HT-29 (cell line): Measurements from ENCODE around the gene FMC1. TPM values are rescaled to one million over a fixed set of nuclear protein-coding genes. Genes with fewer than 3 reads are reported as not detected.
"Not testable (repeated sequence)": the region's sequence is repeated elsewhere in the genome, so short reads cannot be mapped to it uniquely, and the experiment has no call there.

Experiments
- DNase-seq: peaks from one replicate; pipeline ENCODE4 v3.0.0-alpha.2; 2015; ENCODE audit warnings: low spot score
- total RNA-seq: library from RNA; depleted of rRNA; stranded (reverse); fragments of >200 nt; shearing (Covaris generic); gene quantifications from 2 replicates; pipeline ENCODE4 v1.2.3, GENCODE V29; 2014; rRNA removed

The FMC1 gene, protein sequence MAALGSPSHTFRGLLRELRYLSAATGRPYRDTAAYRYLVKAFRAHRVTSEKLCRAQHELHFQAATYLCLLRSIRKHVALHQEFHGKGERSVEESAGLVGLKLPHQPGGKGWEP
- 16.5 and 19.4 TPM in 2 replicates for total RNA-seq

DNA sequence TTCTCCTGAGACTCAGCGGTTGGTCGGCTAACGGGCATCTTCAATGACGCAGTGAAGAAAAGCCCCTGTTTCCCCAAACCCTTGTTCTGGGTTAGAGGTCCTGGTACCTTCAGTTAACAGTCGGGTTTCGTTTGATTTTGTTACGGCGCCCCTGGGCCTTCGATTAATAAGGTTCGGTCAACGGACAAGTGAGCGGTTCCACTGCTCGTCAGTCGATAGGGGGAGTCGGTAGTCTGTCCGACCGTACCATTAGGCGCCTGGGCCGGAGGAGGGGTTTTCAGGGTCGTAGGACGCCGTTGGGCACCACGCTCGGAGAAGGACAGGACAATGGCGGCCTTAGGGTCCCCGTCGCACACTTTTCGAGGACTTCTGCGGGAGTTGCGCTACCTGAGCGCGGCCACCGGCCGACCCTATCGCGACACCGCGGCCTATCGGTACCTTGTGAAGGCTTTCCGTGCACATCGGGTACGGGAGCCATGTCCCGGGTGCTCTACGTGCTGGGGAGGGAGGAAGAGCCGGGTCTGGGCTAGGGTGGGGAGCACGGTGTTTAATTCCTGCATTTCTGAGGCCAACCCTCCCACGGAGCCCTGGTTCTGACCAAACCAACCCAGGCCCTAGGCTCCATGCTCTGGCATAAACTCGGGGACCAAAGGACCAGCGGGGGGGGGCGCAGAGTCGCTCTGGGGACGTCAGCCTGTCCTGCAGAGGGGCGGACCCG is at the start of gene FMC1:
Gene FMC1 (plus strand): TSS at position 280 of the 718 bp plus-strand sequence. CDS start 48 bp downstream, at position 328.
- peak; percentile 98 for DNase-seq

DNA sequence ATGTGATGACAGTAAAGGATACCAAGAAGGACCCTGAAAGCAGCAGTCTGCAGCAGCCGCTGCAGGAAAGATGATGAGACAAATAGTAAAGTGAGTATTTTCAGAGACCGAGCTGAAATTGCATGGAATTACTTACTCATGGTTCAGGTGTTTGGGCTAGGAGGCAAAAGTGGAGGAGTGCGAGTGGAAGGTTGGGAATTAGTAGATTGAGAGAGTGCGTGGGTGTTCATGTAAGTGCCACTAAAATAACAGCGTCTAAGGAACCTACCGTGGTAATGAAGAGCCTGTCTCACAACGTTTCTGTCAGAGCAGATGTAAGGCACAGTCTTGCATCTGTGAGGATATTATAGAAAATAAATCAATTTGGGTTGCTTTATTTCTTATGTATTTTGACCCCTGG is 48.3 kb upstream of the FMC1 start:
- DNase-seq, result no peak

DNA sequence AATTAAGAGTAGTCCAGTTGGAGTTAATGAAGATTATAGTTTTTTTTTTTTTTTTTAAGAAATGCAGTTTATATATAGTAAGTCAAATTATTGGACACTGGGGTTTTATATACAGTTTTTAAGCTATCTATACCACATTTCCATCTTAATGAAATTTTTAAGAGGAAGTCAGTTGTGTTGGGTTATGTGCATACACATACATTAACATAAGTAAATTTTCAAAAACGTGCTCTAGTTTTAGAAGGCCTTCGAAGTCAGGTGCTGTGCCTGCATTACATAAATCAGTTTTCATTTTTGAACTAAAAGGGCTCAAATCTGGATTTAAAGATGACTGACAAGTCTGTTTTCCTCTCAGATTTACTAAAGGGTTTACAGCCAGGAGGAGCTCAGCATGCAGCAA is 47.6 kb upstream of the FMC1 start:
- no peak for DNase-seq

DNA sequence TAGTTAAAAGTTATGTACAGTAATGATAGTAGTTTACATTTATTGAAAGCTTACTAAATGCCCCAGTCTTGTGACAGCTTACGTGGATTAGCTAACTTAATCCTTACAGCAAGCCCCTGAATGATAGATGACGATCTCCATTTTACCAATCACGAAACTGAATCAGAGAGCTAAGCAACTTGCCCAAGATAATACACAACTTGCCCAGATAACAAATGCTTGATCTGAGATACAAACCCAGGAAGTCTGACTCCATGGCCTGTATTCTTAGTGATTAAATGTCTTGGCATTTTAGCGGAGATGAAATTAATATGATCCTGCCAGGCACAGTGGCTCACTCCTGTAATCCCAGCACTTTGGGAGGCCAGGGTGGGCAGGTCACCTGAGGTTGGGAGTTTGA is 46.9 kb upstream of the FMC1 start:
- no peak for DNase-seq

DNA sequence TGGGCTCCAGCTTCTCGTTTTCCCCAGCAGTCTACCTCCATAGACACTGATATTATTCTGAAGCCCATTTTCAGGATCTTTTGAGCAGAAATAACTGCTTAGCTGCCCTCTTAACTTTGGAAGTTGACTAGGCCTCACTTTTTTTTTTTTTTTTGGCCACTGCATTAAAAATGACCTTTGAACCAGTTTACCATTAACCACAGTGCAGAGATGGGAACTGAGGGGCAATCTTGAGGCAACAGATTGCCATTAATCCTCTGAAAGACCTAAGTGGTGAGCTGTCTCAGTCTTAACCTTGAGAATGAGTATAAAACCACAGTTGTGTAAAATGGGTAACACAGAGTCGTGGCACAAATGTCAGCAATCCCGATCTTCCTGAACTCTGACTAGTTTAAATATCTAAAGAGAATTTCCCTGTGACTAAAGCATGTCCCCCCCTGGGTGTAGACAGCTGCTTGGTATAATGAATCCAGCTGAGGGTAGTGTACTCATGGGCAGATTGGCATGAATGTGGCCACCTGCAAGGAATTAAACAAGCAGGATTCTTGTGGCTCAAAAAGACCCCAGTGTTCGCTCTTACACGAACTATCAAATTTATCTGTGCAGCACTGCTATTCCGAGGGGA is 46.1 kb upstream of the FMC1 start:
- no peak for DNase-seq

DNA sequence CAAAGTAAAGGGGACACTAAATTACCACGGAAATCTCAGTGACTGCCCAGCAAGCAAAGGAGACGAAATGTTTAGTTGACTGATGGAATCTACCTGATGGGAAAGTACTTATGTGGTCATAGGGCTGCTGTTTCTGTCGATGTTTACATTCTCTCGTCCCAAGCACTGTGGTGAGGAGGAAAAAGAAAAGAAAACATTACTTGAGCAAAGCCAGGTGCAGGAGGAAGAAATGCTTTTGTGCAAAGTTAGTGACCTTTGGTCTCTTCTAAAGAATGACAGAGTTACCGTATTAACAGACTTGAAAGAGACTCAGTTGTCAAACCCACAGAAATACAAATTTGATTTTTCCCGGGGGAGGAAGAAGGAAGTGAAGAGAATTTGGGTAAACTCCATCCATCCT is 43.3 kb upstream of the FMC1 start:
- DNase-seq, result peak; percentile 71

DNA sequence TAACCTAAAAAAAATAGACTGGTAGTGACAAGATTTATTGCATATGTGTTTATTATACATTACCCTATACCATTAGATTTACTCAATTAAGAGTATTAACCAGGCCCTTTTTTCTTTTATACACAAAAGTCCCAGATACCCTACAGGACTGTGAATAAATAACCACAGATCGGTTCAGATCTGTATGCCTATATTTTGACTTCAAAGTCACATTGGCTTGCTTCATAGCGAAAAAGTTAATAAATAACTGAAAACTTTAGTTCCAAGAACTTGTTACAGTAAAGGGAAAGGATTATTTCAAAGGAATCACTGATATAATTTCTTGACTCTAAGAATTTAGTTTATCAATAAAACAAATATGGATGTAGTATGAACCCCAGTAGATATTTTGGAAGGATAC is 41.8 kb upstream of the FMC1 start:
- no peak for DNase-seq

DNA sequence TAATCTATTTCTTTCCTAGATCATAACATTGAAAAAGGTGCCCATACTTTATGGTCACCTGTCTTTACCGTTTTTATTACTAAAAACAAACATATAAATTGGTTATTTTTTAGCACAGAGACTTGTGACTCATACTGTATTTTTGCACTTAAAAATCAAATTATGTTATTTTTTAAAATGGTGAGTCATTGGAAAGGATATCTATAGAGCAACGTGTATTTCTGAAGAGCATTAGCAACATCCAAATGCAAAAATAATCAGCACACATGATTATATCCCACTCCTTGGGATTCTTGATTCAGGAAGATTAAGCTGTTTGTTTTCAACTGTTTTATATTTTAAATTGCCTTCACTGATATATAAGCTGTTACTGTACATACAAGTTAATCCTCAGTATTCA is 40.7 kb upstream of the FMC1 start:
- DNase-seq, result no peak

DNA sequence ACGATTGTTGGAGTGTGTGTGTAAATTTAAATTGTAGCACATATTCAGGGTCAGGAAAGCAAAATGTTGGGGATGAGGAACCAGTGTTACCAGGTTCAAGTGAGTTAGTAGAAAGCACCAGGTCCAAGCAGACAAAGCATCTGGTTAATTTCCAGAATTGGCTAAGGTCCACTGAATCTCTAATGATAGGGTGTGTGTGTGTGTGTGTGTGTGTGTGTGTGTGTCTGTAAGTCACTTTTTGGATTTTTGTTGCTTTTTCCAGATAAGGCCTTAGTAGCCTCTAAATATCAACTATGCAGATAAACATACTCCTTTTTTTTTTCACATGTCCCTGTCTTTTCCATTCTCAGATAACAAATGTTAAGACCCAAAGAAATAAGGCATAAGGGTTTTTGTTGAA is 36.6 kb upstream of the FMC1 start:
- no peak for DNase-seq

DNA sequence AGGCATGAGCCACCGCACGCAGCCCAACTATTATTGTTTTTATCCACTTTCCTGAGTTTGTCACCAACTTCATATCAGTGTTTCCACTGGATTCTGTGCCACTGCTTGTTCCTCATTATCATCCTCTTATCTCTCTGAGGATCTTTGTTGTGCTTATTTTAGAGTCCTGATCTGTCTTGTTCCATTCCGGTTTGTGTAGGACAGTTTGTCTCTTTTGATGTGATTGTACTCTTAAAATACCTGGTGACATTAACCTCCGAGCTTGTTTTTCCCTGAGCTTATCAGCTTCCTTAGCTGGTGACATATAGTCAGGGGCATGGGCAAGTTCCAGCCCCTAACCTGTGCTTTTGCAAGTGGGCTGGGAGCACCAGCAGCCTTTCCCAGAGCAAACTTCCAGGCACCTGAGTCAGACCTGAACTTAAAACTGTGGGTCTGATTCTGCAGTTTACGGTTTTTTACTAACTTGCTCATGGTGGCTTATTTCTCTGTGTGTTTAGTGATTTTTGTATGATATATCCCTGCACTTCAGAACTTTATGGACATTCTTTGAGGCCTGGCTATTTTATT is 23.1 kb upstream of the FMC1 start:
- DNase-seq, result no peak

DNA sequence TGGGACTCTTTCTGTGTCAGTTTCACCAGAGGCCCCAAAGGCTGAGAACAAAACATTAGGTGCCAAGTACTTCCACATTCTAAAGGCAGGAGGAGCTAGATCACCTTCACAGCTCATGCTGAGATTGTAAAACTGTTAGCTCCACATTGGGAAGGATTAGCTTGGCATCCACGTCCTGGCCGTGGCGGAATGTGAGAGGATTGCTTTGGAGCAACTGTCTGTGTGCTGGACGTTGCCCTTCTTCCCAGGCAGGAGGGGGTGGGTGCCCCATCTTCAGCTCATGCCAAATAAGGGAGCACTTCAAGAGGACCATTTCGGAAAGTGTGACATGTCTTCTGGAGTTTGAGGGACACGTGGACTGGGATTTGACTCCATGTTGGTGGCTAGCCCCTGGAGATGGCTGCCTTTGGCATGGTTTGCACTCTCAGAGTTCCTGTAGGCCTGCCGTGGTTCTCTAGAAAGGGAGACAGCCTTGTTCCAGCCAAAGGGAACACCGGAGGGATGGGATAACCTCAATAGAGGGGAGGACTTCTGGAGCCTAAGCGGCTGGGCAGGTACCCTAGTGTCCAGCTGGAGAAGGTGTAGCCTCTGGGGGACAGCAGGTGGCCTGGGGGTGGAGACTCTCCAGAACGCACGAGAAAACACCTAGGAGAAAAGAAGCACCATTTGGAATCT is 19.9 kb upstream of the FMC1 start:
- peak; percentile 54 for DNase-seq

DNA sequence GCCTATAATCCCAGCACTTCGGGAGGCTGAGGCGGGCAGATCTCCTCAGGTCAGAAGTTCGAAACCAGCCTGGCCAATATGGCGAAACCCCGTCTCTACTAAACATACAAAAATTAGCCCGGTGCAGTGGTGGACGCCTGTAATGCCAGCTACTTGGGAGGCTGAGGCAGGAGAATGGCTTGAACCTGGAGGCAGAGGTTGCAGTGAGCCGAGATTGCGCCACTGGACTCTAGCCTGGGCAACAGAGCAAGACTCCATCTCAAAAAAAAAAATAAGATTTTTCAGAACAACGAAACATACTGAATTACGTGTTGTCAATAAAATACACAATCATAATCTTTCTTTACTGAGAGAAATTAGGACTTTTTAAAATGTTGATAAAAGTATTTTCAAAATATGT is 16.4 kb upstream of the FMC1 start:
- DNase-seq, result not testable (repeated sequence)

DNA sequence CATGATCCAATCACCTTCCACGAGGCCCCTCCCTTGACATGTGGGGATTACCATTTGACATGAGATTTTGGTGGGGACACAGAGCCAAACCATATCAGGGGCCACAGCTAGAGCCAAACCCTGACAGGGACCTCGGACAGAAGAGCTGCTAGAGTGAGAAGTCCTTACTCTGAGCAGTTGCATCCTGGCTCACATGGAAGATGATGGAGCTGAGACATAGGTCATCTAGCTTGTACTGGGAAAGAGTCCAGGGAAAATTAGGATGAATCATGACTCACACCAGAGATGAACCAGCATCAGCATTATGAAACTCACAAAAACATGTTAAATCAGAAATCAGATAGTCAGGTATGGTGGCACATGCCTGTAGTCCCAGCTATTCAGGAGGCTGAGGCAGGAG is 12.8 kb upstream of the FMC1 start:
- DNase-seq, result peak; percentile 0

DNA sequence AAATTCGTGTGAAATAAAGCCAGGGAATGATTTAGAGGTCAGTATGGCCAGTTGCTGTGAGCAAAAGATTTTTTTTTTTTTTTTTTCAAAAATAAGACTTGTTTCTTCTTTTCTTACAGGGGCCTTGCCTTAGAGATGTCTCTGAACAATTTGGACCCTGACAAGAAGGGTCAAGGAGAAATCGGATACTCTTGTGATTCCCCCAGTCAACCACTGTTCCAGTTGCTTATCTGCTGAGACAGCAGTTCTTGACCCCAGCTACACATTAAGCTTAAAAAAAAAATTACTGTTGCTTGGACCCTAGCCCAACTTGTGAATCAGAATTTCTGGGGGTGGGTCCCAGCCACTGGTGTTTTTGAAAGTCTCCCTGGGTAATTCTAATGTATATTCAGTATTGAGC is 12.0 kb upstream of the FMC1 start:
- DNase-seq, result no peak

DNA sequence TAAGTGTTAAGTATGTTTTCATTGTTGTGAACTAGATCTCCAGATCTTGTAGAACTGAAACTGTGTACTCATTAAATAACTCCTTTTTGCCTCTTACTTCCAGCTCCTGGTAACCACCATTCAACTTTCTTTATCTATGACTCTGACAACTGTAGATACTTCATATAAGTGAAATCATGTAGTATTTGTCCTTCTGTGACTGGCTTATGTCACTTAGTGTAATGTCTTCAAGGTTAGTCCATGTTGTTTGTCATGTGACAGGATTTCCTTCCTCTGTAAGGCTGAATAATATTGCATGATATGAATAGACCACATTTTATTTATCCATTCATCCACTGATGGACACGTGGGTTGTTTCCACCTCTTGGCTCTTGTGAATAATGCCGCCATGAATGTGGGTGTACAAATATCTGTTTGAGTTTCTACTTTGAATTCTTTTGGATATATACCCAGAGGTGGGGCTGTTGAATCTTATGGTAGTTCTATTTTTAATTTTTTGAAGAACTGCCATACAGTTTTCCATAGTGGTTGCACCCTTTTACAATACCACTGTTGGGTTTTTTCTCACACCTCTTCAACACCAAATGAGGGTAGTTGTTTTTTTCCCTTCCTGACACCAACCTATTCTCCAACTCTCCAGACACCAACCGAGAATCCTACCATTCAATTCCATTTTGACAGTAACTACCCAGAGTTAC is 10.7 kb upstream of the FMC1 start:
- no peak for DNase-seq

DNA sequence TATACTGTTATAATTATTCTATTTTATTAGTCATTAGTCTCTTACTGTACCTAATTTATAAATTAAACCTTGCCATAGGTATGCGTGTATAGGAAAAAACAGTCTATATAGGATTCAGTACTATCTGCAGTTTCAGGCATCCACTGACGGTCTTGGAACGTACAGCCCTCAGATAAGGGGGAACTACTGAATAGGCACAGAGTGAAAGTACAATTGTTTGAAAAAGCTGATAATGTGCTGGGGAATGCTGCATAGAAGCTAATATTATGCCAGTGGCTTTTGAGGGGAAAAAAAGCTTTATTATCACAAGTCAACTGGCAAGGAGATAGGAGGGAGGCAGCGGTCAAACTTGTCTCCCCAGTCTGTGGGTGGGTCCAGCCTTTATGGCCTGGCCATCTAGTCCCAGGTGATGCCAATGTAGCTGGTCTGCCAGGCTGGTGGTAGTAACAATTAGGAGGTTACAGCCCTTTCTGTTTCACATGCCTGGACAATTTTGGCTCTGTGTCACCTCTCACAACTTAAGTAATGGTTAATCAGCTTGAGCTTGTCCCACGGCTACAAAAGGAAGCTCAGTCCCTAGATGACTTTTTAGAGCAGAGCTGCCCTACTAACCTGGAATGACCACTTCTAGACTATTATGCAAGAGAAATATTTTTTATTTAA is 8.3 kb upstream of the FMC1 start:
- no peak for DNase-seq

DNA sequence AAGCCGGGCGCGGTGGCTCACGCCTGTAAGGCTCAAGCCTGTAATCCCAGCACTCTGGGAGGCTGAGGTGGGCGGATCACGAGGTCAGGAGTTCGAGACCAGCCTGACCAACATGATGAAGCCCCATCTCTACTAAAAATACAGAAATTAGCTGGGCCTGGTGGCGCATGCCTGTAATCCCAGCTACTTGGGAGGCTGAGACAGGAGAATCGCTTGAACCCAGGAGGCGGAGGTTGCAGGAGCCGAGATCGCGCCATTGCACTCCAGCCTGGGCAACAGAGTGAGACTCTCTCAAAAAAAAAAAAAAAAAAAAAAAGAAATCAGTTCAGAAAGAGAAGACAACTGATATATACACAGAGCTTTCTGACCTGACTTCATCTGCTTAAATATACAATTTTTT is 7.7 kb upstream of the FMC1 start:
- DNase-seq, result not testable (repeated sequence)

DNA sequence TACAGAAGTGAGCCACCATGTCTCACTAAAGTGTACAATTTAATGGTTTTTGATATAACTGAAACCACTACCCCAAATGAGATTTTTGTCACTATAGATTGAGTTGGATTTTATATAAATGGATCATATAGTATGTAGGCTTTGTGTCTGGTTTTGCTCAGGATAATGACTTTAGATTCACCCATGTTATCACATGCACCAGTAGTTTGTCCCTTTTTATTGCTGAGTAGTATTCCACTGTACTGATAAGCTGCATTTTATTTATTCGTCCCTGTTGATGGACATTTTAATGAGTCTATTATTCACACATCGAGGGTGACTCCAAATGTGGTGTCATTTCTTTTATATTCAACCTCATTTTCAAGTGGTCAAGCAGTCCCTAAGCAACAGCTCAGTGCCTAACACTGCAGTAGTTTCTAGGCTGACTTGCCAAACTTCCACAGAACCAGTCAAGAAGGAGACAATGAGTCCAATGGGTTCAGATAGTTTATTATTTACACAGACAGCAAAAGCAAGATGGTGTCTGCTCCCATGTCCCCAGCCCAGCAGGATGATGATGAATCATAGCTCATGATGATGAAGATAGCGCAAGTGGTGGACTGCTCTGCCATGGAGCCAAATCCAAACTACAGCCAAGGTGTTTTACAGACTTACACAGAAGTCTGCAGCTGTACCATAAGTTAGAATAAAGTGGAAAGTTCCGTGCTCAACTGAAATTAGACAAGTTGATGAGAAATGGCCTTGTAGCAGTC is 6.6 kb upstream of the FMC1 start:
- no peak for DNase-seq

DNA sequence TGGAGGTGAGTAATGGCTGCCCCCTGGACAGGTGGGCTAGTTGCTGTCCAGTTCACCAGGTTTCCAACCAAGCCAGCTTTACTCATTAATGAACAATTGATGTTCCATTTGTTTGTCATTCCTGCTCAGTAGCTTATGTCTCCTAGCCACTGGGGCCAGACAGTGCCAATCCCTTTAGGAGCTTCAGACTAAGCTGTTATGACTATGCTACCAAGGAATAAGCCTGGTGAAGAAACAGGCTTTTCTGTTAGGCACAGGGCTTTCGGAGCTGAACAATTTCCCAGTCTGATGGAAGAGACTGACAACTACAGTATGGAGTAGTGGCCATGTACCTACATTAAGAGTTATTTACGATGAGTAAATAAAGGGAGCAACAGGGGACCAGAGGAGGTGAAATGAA is 2.1 kb upstream of the FMC1 start:
- DNase-seq, result no peak

DNA sequence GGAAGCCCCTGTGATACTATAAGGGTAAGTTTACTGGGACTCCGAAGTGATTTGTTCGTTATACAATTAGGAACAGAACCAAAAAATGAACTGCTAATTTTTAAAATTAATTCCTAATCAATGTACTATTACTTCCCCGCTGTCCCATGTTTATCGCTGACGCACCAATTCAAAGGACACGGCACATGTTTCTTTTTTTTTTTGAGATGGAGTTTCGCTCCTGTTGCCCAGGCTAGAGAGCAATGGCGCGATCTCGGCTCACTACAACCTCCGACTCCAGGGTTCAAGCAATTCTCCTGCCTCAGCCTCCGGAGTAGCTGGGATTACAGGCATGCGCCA is 1.5 kb upstream of the FMC1 start:
- DNase-seq, result no peak
